Measurements from ENCODE around the gene NR3C1. TPM values are rescaled to one million over a fixed set of nuclear protein-coding genes. Genes with fewer than 3 reads are reported as not detected.

The NR3C1 gene
- total RNA-seq, 1 donor from 2014 or later: 156 TPM

DNA sequence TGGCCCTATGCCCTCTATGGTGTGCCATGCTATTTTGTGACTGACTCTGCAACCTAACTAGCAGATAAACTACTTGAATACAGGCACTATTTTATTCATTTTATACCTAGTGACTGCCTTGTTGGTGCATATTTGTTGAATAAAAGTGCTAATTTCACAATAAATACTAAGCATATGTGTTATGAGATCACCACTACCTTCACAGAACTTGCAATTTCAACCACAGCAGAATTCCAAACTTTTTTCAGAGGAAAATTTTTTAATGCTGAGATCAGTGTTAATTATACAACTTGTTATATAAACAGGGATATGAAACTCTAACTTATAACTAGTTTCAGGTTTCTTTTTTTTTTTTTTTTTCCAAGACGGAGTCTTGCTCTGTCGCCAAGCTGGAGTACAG is 94.8 kb downstream of the NR3C1 start:
- peak; percentile 9 for DNase-seq

GRCh38 chr5:143306040-143306439 is 97.4 kb downstream of the NR3C1 start:
- DNase-seq: no peak

DNA sequence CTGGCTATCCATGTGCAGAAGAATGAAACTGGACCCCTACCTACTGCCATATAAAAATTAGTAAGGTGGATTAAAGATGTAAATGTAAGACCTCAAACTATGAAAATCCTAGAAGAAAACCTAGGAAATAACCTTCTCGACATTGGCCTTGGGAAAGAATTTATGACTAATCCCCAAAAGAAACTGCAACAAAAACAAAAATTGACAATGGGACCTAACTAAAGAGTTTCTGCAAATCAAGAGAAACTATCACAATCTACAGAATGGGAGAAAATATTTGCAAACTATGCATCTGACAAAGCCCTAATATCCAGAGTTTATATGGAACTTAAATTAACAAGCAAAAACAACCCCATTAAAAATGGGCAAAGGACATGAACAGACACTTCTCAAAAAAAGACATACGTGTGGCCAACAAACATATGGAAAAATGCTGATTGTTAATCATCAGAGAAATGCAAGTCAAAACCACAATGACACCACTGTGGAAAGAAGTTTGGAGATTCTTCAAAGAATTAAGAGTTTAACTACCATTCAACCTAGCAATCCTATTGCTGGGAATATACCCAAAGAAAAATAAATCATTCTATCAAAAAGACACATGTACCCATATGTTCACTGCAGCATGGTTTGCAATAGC is 98.5 kb downstream of the NR3C1 start:
- no peak for DNase-seq

DNA sequence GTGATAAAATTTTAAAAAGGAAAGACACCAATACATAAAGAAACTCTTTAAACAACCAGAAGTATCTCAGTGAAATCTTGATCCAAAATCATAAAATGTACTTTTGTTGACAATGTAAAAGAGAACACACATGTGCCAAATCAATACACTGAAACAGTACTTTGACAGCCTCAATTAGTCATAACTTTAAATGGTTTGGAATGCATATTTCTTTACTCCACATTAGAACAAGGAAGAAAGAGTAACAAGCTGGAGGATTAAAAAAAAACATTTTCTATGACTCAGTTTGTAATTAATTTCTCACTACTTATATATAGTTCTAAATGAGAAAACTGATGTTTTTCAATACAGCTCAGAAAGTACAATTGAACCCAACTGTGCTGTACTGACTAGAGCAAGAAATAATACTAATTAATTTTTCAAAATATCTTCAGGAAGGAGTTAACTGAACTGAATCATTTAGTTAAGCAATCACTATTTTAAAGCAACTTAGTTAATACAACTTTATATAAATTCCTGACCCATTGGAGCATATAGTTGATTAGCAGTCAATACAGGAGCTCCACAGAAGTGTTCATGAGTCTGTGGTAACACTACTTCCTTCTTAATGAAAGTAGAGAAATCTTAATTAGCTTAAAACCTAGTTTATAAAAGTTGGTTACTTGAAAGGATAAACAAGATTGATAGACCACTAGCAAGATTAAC is 101.0 kb downstream of the NR3C1 start:
- DNase-seq: no peak

GRCh38 chr5:143297756-143298155 is 105.7 kb downstream of the NR3C1 start:
- DNase-seq: no peak

- no peak for DNase-seq
Observed at GRCh38 chr5:143290125-143290524, 113.4 kb downstream of the NR3C1 start.

GRCh38 chr5:143284521-143284920 is 119.0 kb downstream of the NR3C1 start:
- DNase-seq: no peak

GRCh38 chr5:143284002-143284401 is 119.5 kb downstream of the NR3C1 start:
- DNase-seq: no peak

DNA sequence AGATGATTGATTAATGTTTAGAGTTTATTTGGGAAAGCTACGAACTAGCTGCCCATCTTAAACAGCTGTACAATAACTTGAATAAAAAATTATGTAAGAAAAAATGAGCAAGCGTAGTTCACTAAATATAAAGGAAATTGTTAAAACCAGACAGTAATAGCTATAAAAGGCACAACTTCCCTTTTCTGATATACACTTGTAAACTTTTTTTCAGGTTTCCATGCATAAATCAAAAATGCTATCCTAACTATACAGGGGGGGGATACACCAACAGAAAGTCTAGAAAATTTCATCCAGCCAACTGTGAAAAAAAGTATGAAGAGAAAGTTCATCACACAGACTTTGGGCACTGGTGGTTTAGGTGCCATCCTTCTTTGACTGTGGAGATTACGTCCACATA is 122.3 kb downstream of the NR3C1 start:
- DNase-seq: no peak

- DNase-seq: no peak
Observed at GRCh38 chr5:143279698-143280097, 123.8 kb downstream of the NR3C1 start.

DNA sequence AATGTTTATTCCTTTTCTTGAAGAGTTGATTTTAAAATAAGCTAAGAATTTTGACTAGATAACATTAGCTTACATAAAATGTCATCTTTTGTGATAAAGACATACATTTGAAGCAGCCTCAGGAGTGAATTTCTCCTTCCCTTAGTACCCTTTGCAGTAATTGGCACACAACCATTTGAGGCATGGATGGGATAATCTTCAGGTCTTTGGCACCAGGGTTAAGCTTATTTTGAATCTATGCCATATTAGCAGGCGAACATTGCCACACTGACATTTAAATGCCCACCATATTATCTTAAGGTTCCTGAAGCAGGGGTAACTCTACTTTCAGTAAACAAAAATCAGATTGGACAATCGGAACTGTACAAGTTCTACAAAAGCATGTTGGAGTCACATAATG is 126.0 kb downstream of the NR3C1 start:
- DNase-seq: no peak

- no peak for DNase-seq
Observed at GRCh38 chr5:143275512-143276363, 127.7 kb downstream of the NR3C1 start.

DNA sequence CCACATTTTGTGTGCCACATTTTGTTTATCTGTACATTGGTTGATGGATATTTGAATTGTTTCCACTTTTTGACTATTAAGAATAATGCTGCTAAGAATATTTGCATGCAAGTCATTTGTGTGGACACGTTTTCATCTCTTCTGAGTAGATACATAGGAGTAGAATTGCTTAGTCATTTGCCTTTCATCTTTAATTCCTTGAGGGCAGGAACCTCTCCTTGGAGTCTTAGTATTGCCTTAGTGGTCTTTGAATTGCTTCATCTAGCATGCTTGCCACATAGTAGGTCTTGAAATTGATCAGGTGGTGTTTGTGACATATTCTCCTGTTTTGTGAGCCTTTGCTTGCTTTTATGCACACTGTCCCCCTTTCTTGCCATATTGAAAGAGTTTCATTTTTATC is 128.5 kb downstream of the NR3C1 start:
- DNase-seq: no peak

- no peak for DNase-seq
Observed at GRCh38 chr5:143271431-143271830, 132.1 kb downstream of the NR3C1 start.

GRCh38 chr5:143268388-143268787 is 135.1 kb downstream of the NR3C1 start:
- no peak for DNase-seq

GRCh38 chr5:143267186-143267585 is 136.3 kb downstream of the NR3C1 start:
- DNase-seq: no peak

DNA sequence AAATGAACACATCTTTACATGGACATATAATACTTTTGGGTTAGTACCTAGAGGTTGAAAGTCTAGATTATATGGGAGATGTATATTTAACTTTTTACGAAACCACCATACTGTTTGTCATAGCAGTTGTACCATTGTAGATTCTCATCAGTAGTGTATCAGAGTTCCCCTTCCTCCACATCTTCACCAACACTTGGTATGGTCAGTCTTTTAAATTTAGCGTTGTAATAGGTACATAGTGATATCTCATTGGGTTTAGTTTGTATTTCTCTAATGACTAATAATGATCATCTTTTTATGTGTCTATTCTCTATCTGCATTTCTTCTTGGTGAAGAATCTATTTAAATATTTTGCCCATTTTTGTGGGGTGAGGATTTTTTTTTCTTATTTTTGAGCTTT is 137.5 kb downstream of the NR3C1 start:
- no peak for DNase-seq

DNA sequence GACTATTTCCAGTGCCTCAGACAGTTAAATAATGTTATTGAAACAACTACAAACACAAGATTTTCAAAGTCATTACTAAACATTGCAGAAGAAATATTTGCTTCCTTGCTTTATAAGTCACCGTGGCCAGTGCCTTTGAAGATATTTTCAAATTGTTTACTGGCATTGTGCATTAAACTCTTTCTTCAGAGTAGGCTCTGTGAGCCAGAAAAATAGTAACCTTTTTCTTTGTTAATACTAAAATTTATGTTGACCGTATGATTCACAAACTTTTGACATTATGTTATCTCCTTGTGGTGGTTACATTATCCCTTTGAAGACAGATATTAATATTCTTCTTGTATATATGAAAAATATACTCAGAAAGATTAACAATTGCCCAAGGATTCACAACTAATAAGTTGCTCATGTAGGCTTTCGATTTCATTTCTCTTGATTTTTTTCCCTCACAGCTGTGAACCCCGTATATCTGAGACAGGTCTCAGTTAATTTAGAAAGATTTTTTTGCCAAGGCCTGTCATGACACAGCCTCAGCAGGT is 140.1 kb downstream of the NR3C1 start:
- DNase-seq: no peak

DNA sequence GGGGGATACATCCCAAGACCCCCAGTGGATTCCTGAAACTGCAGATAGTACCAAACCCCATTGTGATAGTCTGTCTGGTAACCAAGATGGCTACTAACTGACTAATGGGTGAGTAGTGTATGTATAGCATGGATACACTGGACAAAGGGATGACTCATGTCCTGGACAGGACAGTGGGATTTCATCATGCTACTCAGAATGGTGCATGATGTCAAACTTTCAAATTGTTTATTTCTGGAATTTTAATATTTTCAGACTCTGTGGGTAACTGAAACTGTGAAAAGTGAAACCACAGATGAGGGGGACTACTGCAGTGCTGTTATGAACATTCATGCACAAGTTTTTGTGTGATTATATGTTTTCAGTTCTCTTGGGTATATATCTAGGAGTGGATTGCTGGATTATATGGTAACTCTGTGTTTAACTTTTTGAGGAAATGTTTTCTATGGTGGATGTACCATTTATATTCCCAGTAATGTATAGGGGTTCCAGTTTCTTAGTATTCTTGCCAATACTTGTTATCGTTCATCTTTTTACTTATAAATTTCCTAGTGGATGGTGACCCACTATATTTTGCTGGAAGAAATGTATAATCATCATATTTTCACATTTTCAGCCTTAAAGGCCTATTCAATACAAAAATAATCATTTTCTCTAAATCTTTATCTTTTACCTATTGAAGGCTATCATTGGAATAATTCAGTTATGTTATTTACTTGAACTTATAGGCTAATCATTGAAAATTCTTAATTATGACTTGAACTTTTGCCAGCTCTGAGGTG is 140.9 kb downstream of the NR3C1 start:
- DNase-seq: no peak

- no peak for DNase-seq
Observed at GRCh38 chr5:143261748-143262392, 141.6 kb downstream of the NR3C1 start.

GRCh38 chr5:143259254-143259605 is 144.3 kb downstream of the NR3C1 start:
- DNase-seq: no peak

All from tongue (tissue), 2 donors.